Mesenchymal stem cell (in vitro differentiated cells and primary cell): Measurements from ENCODE around the gene FAH.

Source experiments
- DNase-seq: peaks from one replicate; pipeline ENCODE4 v3.0.0-alpha.2; 2013
- H2AFZ ChIP-seq: one replicate; pipeline ENCODE4 v1.6.1; 2013; ENCODE audit warnings: low read depth, mild to moderate bottlenecking, control low read depth, inconsistent platforms, low read length, moderate library complexity
- H2AK5ac ChIP-seq: 2 replicates; pipeline ENCODE4 v1.6.1; 2013; ENCODE audit warnings: low read length, moderate library complexity, mild to moderate bottlenecking, inconsistent platforms; ENCODE audit not compliant: severe bottlenecking
- H2BK120ac ChIP-seq: one replicate; pipeline ENCODE4 v1.6.1; 2013; ENCODE audit warnings: low read depth, mild to moderate bottlenecking, inconsistent platforms, low read length, moderate library complexity
- H2BK12ac ChIP-seq, 2 experiments: one replicate each; pipeline ENCODE4 v1.6.1; 2013; ENCODE audit warnings: inconsistent platforms in 2 of 2, low read length in 2 of 2, mild to moderate bottlenecking in 2 of 2, moderate library complexity in 2 of 2, control low read depth in 1 of 2
- H2BK15ac ChIP-seq: one replicate; pipeline ENCODE4 v1.6.1; 2013; ENCODE audit warnings: mild to moderate bottlenecking, low read depth, inconsistent platforms; ENCODE audit not compliant: poor library complexity, severe bottlenecking
- H2BK5ac ChIP-seq: 2 replicates; pipeline ENCODE4 v1.6.1; 2013; ENCODE audit warnings: low read depth, mild to moderate bottlenecking, low read length, control low read depth, inconsistent platforms; ENCODE audit not compliant: poor library complexity, severe bottlenecking
- H3K14ac ChIP-seq, 2 experiments: one replicate each; pipeline ENCODE4 v1.6.1; 2013; ENCODE audit warnings: inconsistent platforms in 2 of 2, low read length in 2 of 2, control low read depth in 1 of 2, mild to moderate bottlenecking in 1 of 2, moderate library complexity in 1 of 2
- H3K18ac ChIP-seq, 2 experiments: one replicate each; pipeline ENCODE4 v1.6.1; 2013; ENCODE audit warnings: inconsistent platforms in 2 of 2, low read length in 2 of 2, control low read depth in 1 of 2, low read depth in 1 of 2, mild to moderate bottlenecking in 1 of 2
- H3K23ac ChIP-seq, 2 experiments: one replicate each; pipeline ENCODE4 v1.6.1; 2013; ENCODE audit warnings: inconsistent platforms in 2 of 2, low read length in 2 of 2, mild to moderate bottlenecking in 2 of 2, moderate library complexity in 2 of 2, control low read depth in 1 of 2
- H3K27ac ChIP-seq: 2 replicates; pipeline ENCODE4 v1.5.1; 2013; ENCODE audit warnings: mild to moderate bottlenecking, moderate library complexity, low read length, control low read depth, inconsistent platforms; ENCODE audit not compliant: poor library complexity, severe bottlenecking
- H3K27me3 ChIP-seq, 2 experiments: 2 replicates each; pipeline versions ENCODE4 v1.6.1 to v1.7.0; 2013; ENCODE audit warnings: low read length in 2 of 2, mild to moderate bottlenecking in 2 of 2, moderate library complexity in 2 of 2, control low read depth in 1 of 2, inconsistent platforms in 1 of 2; ENCODE audit not compliant: control insufficient read depth in 1 of 2, insufficient read depth in 1 of 2
- H3K36me3 ChIP-seq, 2 experiments: 2 replicates each; pipeline versions ENCODE4 v1.6.1 to v1.7.0; 2013; ENCODE audit warnings: low read length in 2 of 2, control low read depth in 1 of 2, inconsistent platforms in 1 of 2, low read depth in 1 of 2, mild to moderate bottlenecking in 1 of 2; ENCODE audit not compliant: insufficient read depth in 2 of 2, control insufficient read depth in 1 of 2
- H3K4ac ChIP-seq, 2 experiments: one replicate each; pipeline ENCODE4 v1.6.1; 2013; ENCODE audit warnings: inconsistent platforms in 2 of 2, low read length in 2 of 2, mild to moderate bottlenecking in 2 of 2, moderate library complexity in 2 of 2, control low read depth in 1 of 2, low read depth in 1 of 2
- H3K4me1 ChIP-seq: 2 replicates; pipeline ENCODE4 v1.6.1; 2013; ENCODE audit warnings: low read depth, low read length, control low read depth; ENCODE audit not compliant: control insufficient read depth, insufficient read depth
- H3K4me2 ChIP-seq: 2 replicates; pipeline ENCODE4 v1.6.1; 2013; ENCODE audit warnings: low read length, mild to moderate bottlenecking, inconsistent platforms; ENCODE audit not compliant: poor library complexity, severe bottlenecking
- H3K4me3 ChIP-seq, 2 experiments: 2 replicates each; pipeline versions ENCODE4 v1.5.1 to v1.7.0; 2013; ENCODE audit warnings: low read length in 2 of 2, mild to moderate bottlenecking in 2 of 2, control low read depth in 1 of 2, low read depth in 1 of 2; ENCODE audit not compliant: insufficient read depth in 1 of 2
- H3K79me1 ChIP-seq: replicated peaks from 2 replicates; pipeline ENCODE4 v1.6.1; 2013; ENCODE audit warnings: mild to moderate bottlenecking, control low read depth, low read length, inconsistent platforms; ENCODE audit not compliant: poor library complexity, severe bottlenecking
- H3K9ac ChIP-seq: 2 replicates; pipeline ENCODE4 v1.7.0; 2013; ENCODE audit warnings: mild to moderate bottlenecking, low read length, moderate library complexity
- H3K9me3 ChIP-seq: 2 replicates; pipeline ENCODE4 v1.7.0; 2013; ENCODE audit warnings: mild to moderate bottlenecking, low read length; ENCODE audit not compliant: control insufficient read depth
- H4K8ac ChIP-seq: one replicate; pipeline ENCODE4 v1.6.1; 2013; ENCODE audit warnings: inconsistent platforms, mild to moderate bottlenecking, low read length, moderate library complexity
- H4K91ac ChIP-seq: one replicate; pipeline ENCODE4 v1.6.1; 2013; ENCODE audit warnings: mild to moderate bottlenecking, low read length, inconsistent platforms
- WGBS: methylation state at CpG from one replicate; pipeline ENCODE4 v1.1.7; 2013; ENCODE audit warnings: mixed read lengths; 5-methylcytosine and 5-hydroxymethylcytosine counted together

FAH gene

DNA sequence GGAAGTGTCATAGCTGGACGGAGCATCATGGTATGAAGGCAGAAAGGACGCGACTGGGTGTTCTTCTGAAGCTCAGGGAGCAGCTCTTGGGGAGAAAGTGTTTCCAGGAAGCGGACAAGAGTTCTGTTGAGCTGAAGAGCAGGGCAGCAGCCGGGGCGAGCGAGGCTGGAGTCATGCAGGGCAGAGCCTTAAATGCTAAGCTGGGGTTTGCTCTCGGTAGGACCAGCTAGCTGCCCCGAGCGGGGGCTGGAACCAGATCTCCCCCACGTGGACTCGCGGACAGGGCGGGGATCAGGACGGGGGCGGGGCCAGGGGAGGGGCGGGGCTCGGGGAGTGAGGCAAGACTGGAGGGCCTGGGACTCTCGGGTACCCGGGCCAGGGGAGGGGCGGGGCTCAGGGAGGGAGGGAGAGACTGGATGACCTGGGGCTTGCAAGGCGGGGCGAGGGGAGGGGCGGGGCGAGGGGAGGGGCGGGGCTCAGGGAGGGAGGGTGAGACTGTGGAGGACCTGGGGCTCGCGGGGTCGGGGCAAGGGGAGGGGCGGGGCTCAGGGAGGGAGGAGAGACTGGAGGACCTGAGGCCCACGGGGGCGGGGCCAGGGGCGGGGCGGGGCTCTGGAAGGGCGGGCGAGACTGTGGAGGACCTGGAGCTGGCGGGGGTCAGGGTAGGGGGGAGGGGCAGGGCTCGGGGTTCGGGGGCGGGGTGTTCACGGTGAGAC is 461 bp upstream of the FAH start:
- peak overlapping the region; percentile 33 for H2AFZ ChIP-seq
- DNase-seq: peak; percentile 94
- H3K9me3 ChIP-seq: no peaks in the 10 kb centered on the region
- peaks cover 27% of the 10 kb centered on the region for H3K79me1 ChIP-seq
- H3K23ac ChIP-seq: no peak overlapping the region
- H3K4me3 ChIP-seq: peak overlapping the region; percentile 79 to 92
- peak overlapping the region; percentile 22 for H3K27ac ChIP-seq
- H3K9ac ChIP-seq: peak overlapping the region; percentile 82
- H3K4me1 ChIP-seq: peaks cover 12% of the 10 kb centered on the region
- H2BK12ac ChIP-seq: no peak overlapping the region
- no peaks in the 10 kb centered on the region for H3K27me3 ChIP-seq
- peak overlapping the region in 1 of 2 experiments; percentile 3 for H3K4ac ChIP-seq
- H3K36me3 ChIP-seq: peaks cover 0 to 3% of the 10 kb centered on the region in 2 experiments
- no peak overlapping the region for H3K14ac ChIP-seq
- H2BK5ac ChIP-seq: no peak overlapping the region
- no peak overlapping the region for H2BK15ac ChIP-seq
- H2AK5ac ChIP-seq: no peak overlapping the region
- H4K91ac ChIP-seq: no peak overlapping the region
- peak overlapping the region; percentile 50 for H2BK120ac ChIP-seq
- H4K8ac ChIP-seq: no peak overlapping the region
- peak overlapping the region; percentile 86 for H3K4me2 ChIP-seq
- peak overlapping the region in 1 of 2 experiments; percentile 63 for H3K18ac ChIP-seq
- 4% methylated on average over 17 of the region's 41 CpGs for WGBS

DNA sequence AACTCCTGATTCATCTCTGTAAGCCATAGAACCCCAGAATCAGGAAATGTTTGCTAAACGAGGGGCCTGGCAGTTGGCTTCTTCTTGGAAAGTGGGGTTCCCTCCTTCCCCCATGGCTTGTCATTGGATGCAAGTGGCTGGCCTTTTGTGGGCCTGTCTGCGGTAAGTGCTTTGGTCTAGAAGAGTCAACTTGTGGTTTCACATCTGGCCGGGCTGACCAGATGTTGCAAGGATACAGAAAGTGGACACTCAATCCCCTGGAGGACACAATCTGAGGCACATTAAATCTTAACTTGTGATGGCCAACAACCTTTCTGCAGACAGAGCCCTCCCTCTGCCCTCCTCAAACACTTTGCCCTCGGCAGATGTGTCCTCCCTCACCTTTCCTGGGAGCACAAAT is 1.1 kb downstream of the FAH start:
- Histone ChIP-seq H3K4me1 (peaks cover 12% of the 10 kb centered on the region), H3K9me3 (no peaks in the 10 kb centered on the region), H2AK5ac (peak overlapping the region; percentile 72), H2BK15ac (no peak overlapping the region), H3K27me3 (no peaks in the 10 kb centered on the region), H3K9ac (peak overlapping the region; percentile 89), H2BK120ac (no peak overlapping the region), H2AFZ (no peak overlapping the region), H3K27ac (peak overlapping the region; percentile 91), H3K4me2 (peak overlapping the region; percentile 60), H3K23ac (peak overlapping the region in 1 of 2 experiments; percentile 42), H4K91ac (peak overlapping the region; percentile 22), H2BK5ac (no peak overlapping the region), H3K18ac (peak overlapping the region; percentile 69 to 74), H3K36me3 (peaks cover 8 to 9% of the 10 kb centered on the region in 2 experiments), H3K4ac (peak overlapping the region; percentile 6 to 68), H3K14ac (no peak overlapping the region), H3K79me1 (peaks cover 33% of the 10 kb centered on the region), H4K8ac (peak overlapping the region; percentile 8), H3K4me3 (peak overlapping the region in 1 of 2 experiments; percentile 92), H2BK12ac (peak overlapping the region in 1 of 2 experiments; percentile 91)
- WGBS: 53% methylated on average over 4 of the region's 4 CpGs
- peak; percentile 69 for DNase-seq

DNA sequence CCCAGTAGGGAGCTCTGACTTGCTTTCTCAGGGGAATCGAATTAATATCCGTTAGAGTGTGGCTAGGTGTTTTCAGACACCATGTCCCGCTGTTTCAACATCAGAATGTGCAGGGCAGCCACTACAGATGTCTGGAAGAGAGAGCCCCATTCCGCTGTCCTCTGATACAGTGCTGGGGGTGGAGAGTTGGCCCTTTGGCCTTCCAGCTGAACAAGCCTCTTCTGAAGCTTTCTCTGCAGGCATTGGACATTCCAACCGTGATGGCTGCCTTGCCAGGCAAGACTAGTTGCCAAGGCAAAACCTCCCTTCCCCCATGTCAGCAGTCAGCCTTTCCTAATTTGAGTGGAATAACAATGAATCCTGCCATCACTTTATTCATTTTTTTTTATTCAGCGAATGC is 1.5 kb downstream of the FAH start:
- Histone ChIP-seq H3K23ac (no peak overlapping the region), H2AFZ (no peak overlapping the region), H3K27ac (no peak overlapping the region), H3K4me3 (peak overlapping the region in 1 of 2 experiments; percentile 92), H3K79me1 (peaks cover 33% of the 10 kb centered on the region), H3K14ac (no peak overlapping the region), H2AK5ac (peak overlapping the region; percentile 84), H3K18ac (peak overlapping the region; percentile 74 to 85), H2BK5ac (no peak overlapping the region), H3K36me3 (peaks cover 9 to 10% of the 10 kb centered on the region in 2 experiments), H4K8ac (peak overlapping the region; percentile 8), H2BK12ac (peak overlapping the region in 1 of 2 experiments; percentile 91), H3K4me2 (no peak overlapping the region), H4K91ac (peak overlapping the region; percentile 92), H3K4ac (peak overlapping the region in 1 of 2 experiments; percentile 81), H2BK120ac (no peak overlapping the region), H3K9me3 (no peaks in the 10 kb centered on the region), H3K9ac (no peak overlapping the region), H3K27me3 (no peaks in the 10 kb centered on the region), H3K4me1 (peaks cover 12% of the 10 kb centered on the region), H2BK15ac (no peak overlapping the region)
- peak; percentile 44 for DNase-seq
- 85% methylated on average over 6 of the region's 6 CpGs for WGBS

DNA sequence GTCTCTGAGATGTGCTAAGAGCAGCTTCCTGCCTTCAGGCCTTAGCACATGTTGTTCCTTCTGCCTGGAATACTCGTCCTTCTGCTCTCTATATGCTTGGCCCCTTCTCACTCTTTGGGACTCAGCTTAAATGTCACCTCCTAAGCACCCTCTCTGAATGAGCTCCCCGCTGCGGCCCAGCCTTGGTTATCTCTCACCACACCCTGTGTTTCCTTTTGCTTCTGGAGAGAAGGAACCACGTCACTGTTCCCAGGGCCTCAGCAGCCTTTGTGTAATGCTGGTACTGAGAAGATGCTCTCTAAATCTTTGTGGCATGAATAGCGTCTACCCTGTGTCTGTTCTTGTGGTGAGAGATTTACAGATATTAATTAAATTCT is 2.2 kb downstream of the FAH start:
- Histone ChIP-seq H2AK5ac (peak overlapping the region; percentile 84), H3K4me3 (no peak overlapping the region), H3K4me1 (peaks cover 17% of the 10 kb centered on the region), H3K36me3 (peaks cover 15 to 16% of the 10 kb centered on the region in 2 experiments), H3K27me3 (no peaks in the 10 kb centered on the region), H4K8ac (no peak overlapping the region), H3K79me1 (peaks cover 33% of the 10 kb centered on the region), H2AFZ (no peak overlapping the region), H2BK120ac (no peak overlapping the region), H4K91ac (peak overlapping the region; percentile 92), H3K23ac (peak overlapping the region in 1 of 2 experiments; percentile 66), H3K14ac (peak overlapping the region in 1 of 2 experiments; percentile 76), H3K9ac (no peak overlapping the region), H3K4me2 (no peak overlapping the region), H3K27ac (no peak overlapping the region), H3K9me3 (no peaks in the 10 kb centered on the region), H2BK15ac (peak overlapping the region; percentile 91), H3K4ac (peak overlapping the region; percentile 73 to 81), H3K18ac (peak overlapping the region; percentile 85 to 96), H2BK12ac (peak overlapping the region; percentile 79 to 96), H2BK5ac (no peak overlapping the region)
- 82% methylated on average over 3 of the region's 5 CpGs for WGBS
- peak; percentile 34 for DNase-seq
